A673 (cell line): ENCODE results near the gene PROZ. TPM values are rescaled to one million over a fixed set of nuclear protein-coding genes. Genes with fewer than 3 reads are reported as not detected.

Experiments
- BruUV-seq: library from RNA; stranded (reverse); fragments of 400-500 nt; replicated peaks from 2 replicates; lab custom pipeline; 2021; lab: Mats Ljungman, UMichigan
- CTCF ChIA-PET: fragments of 300-600 bp; sonication (Branson Sonifier 250); formaldehyde crosslinking; loops from one replicate; lab custom pipeline; 2022; ENCODE audit warnings: antibody characterized with exemption; lab: Charles Lee
- POLR2A ChIA-PET: fragments of 300-600 bp; sonication (Branson Sonifier 250); formaldehyde crosslinking; loops from one replicate; lab custom pipeline; 2022; ENCODE audit warnings: antibody characterized with exemption; ENCODE audit not compliant: low non-redundant PET; lab: Charles Lee
- DNase-seq: peaks from one replicate; pipeline ENCODE4 v3.0.0-alpha.2; 2015; ENCODE audit warnings: low spot score
- H3K27ac ChIP-seq: fragments of 200-600 bp; sonication (generic); 2 replicates; pipeline ENCODE4 v1.5.1; 2016; ENCODE audit warnings: mixed run types, low read depth, mild to moderate bottlenecking, mixed read lengths, antibody characterized with exemption, low read length; ENCODE audit not compliant: poor library complexity, severe bottlenecking
- H3K27me3 ChIP-seq: fragments of 200-600 bp; sonication (generic); replicated peaks from 2 replicates; pipeline ENCODE4 v1.6.1; 2017; ENCODE audit warnings: mixed run types, low read depth, mild to moderate bottlenecking, mixed read lengths, antibody characterized with exemption, low read length; ENCODE audit not compliant: insufficient read depth, poor library complexity
- H3K36me3 ChIP-seq: fragments of 200-600 bp; sonication (generic); 2 replicates; pipeline ENCODE4 v1.6.1; 2016; ENCODE audit warnings: mixed run types, mild to moderate bottlenecking, mixed read lengths, antibody characterized with exemption, low read length; ENCODE audit not compliant: insufficient read depth, poor library complexity, severe bottlenecking
- H3K4me1 ChIP-seq: fragments of 200-600 bp; sonication (generic); 2 replicates; pipeline ENCODE4 v1.6.1; 2017; ENCODE audit warnings: mixed run types, mild to moderate bottlenecking, mixed read lengths, antibody characterized with exemption, low read length; ENCODE audit not compliant: insufficient read depth, poor library complexity, severe bottlenecking
- H3K4me3 ChIP-seq: fragments of 200-600 bp; sonication (generic); 2 replicates; pipeline ENCODE4 v1.5.1; 2016; ENCODE audit warnings: low read depth, mixed run types, mild to moderate bottlenecking, mixed read lengths, low read length; ENCODE audit not compliant: poor library complexity, severe bottlenecking
- H3K9me3 ChIP-seq: fragments of 200-600 bp; sonication (generic); 2 replicates; pipeline ENCODE4 v1.6.1; 2016; ENCODE audit warnings: mixed run types, low read depth, mild to moderate bottlenecking, mixed read lengths, antibody characterized with exemption, low read length; ENCODE audit not compliant: poor library complexity, severe bottlenecking
- CTCF ChIP-seq: fragments of 300-800, 200-600 bp; sonication (generic); conservative IDR thresholded peaks from 2 replicates; pipeline ENCODE4 v1.5.1; 2017; ENCODE audit warnings: low read depth, mild to moderate bottlenecking, antibody characterized with exemption, low read length, moderate library complexity, mixed read lengths
- EZH2 ChIP-seq: fragments of 200-600 bp; sonication (generic); IDR thresholded peaks from 2 replicates; pipeline ENCODE4 v1.6.1; 2017; ENCODE audit warnings: borderline replicate concordance, low read depth, mild to moderate bottlenecking, mixed read lengths, antibody characterized with exemption, low read length; ENCODE audit not compliant: poor library complexity, severe bottlenecking
- intact Hi-C: fragments of 100-400 bp; cut with micrococcal nuclease; formaldehyde crosslinking; loops from one replicate; pipeline ENCODE4 v1.10.0; 2022; ENCODE audit not compliant: unreplicated experiment
- total RNA-seq: library from RNA; stranded (reverse); gene quantifications from 2 replicates; pipeline ENCODE4 v1.2.3, GENCODE V29; 2021

Gene PROZ
- total RNA-seq, 1 experiment from 2014 or later = not detected

DNA sequence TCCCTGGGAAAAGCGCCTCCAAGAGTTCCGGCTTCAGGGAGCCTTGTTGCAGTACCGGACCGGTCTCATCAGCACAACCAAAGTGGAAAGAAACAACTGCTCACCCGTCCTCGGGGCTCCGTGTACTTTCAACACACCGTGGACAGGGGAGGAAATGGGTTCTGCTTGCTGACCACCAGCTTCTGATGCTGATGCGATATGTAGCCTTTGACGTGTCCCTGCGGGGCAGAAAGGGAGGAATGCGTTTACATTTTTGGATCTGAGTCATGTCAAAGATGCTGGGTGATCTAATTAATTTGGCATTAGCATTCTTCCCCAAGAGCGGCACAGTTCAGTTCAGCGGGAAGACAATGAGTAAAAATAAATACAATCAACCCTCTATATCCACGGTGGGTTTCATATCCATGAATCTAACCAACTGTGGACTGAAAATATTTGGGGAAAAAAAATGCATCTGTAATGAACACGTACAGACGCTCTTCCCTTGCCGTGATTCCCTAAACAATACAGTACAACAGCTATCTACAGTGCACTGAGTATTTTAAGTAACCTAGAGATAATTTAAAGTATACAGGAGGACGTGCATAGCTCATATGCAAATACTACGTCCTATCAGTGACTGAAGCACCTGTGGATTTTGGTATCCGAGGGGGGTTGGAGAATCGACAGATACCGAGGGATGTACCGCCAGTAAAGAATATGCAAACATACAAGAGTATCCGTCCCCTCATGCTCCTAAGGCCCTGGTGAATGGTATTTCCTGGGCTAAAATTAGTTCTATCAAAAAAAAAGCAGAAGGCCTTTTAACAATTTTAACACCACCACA lies 19.8 kb downstream of the PROZ start:
- intact Hi-C loops = no loop called here
- Histone ChIP-seq H3K27ac (no peak overlapping the region), H3K4me1 (no peaks in the 10 kb centered on the region), H3K27me3 (no peaks in the 10 kb centered on the region), H3K36me3 (peaks cover 69% of the 10 kb centered on the region), H3K4me3 (no peak overlapping the region), H3K9me3 (no peaks in the 10 kb centered on the region)
- DNase-seq = no peak
- ChIA-PET CTCF (no interaction called here), POLR2A (no interaction called here)
- no TSS peak for BruUV-seq
- TF ChIP-seq EZH2 (no peak), CTCF (no peak)

GRCh38 chr13:113178896-113179167 lies 20.4 kb downstream of the PROZ start:
- Histone ChIP-seq H3K27ac (no peak overlapping the region), H3K4me3 (no peak overlapping the region), H3K36me3 (peaks cover 74% of the 10 kb centered on the region), H3K9me3 (no peaks in the 10 kb centered on the region), H3K27me3 (no peaks in the 10 kb centered on the region), H3K4me1 (no peaks in the 10 kb centered on the region)
- no TSS peak for BruUV-seq
- DNase-seq = no peak
- ChIA-PET CTCF (no interaction called here), POLR2A (no interaction called here)
- intact Hi-C loops = no loop called here
- no peak for TF ChIP-seq CTCF
- TF ChIP-seq EZH2 = no peak

GRCh38 chr13:113179374-113180230 lies 21.2 kb downstream of the PROZ start:
- BruUV-seq = no TSS peak
- POLR2A ChIA-PET = interaction anchor here (0.6 kb wide), 1 partner anchor 15 kb away, joined by 4 read pairs; no protein-coding TSS in a partner anchor
- intact Hi-C loops = no loop called here
- no peak for DNase-seq
- no peaks in the 10 kb centered on the region for H3K4me1 ChIP-seq
- H3K36me3 ChIP-seq = peaks cover 74% of the 10 kb centered on the region
- no peaks in the 10 kb centered on the region for H3K27me3 ChIP-seq
- no peak overlapping the region for H3K4me3 ChIP-seq
- no peak overlapping the region for H3K27ac ChIP-seq
- TF ChIP-seq EZH2 (no peak), CTCF (no peak)
- no peaks in the 10 kb centered on the region for H3K9me3 ChIP-seq
- CTCF ChIA-PET = no interaction called here
